Neutrophil (primary cell): ENCODE results near the gene PRDM11.

Source experiments
- H3K27ac ChIP-seq: fragments of 200-600 bp; sonication (generic); 2 replicates; pipeline ENCODE4 v1.5.1; 2016; ENCODE audit warnings: mild to moderate bottlenecking, moderate library complexity
- H3K27me3 ChIP-seq: fragments of 200-600 bp; sonication (generic); 2 replicates; pipeline ENCODE4 v1.6.0; 2016; ENCODE audit warnings: mild to moderate bottlenecking
- H3K36me3 ChIP-seq: fragments of 200-600 bp; sonication (generic); 2 replicates; pipeline ENCODE4 v1.5.1; 2017
- H3K4me1 ChIP-seq, 2 experiments: fragments of 200-600 bp in 1 of 2; sonication (generic) in 1 of 2; 1 replicate in 1 of 2; 2 replicates in 1 of 2; pipeline versions ENCODE4 v1.5.1 to v1.6.1; 2013 to 2016; ENCODE audit warnings: low read depth in 1 of 2, low read length in 1 of 2, mild to moderate bottlenecking in 1 of 2, moderate library complexity in 1 of 2; ENCODE audit not compliant: control insufficient read depth in 1 of 2, insufficient read depth in 1 of 2
- H3K4me3 ChIP-seq, 2 experiments: fragments of 200-600 bp in 1 of 2; sonication (generic) in 1 of 2; 1 replicate in 1 of 2; 2 replicates in 1 of 2; pipeline ENCODE4 v1.5.1; 2013 to 2016; ENCODE audit warnings: low read depth in 1 of 2, low read length in 1 of 2, mild to moderate bottlenecking in 1 of 2, moderate library complexity in 1 of 2
- H3K9me3 ChIP-seq: fragments of 200-600 bp; sonication (generic); 2 replicates; pipeline ENCODE4 v1.5.1; 2016
- CTCF ChIP-seq: fragments of 200-600 bp; sonication (generic); IDR thresholded peaks from 2 replicates; pipeline ENCODE4 v1.5.1; 2016; ENCODE audit warnings: antibody characterized with exemption

PRDM11 gene

GRCh38 chr11:45185228-45185729, 38.8 kb downstream of the PRDM11 start:
- no peak overlapping the region for H3K4me3 ChIP-seq

GRCh38 chr11:45187375-45187774, 40.9 kb downstream of the PRDM11 start:
- Histone ChIP-seq H3K4me3 (no peak overlapping the region), H3K36me3 (no peaks in the 10 kb centered on the region), H3K4me1 (peaks cover 0 to 4% of the 10 kb centered on the region in 2 experiments), H3K9me3 (no peaks in the 10 kb centered on the region), H3K27me3 (no peaks in the 10 kb centered on the region), H3K27ac (no peak overlapping the region)
- TF ChIP-seq CTCF: no peak

More at GRCh38 chr11:45185228-45185729, 38.8 kb downstream of the PRDM11 start:
- Histone ChIP-seq H3K27me3 (peaks cover 19% of the 10 kb centered on the region), H3K27ac (no peak overlapping the region), H3K4me1 (peaks cover 0 to 11% of the 10 kb centered on the region in 2 experiments), H3K36me3 (no peaks in the 10 kb centered on the region), H3K9me3 (no peaks in the 10 kb centered on the region)
- TF ChIP-seq CTCF: no peak

- H3K9me3 ChIP-seq: no peaks in the 10 kb centered on the region
- H3K27me3 ChIP-seq: no peaks in the 10 kb centered on the region
- no peak overlapping the region for H3K27ac ChIP-seq
- no peak overlapping the region for H3K4me3 ChIP-seq
- peaks cover 0 to 4% of the 10 kb centered on the region in 2 experiments for H3K4me1 ChIP-seq
- no peak for TF ChIP-seq CTCF
- no peaks in the 10 kb centered on the region for H3K36me3 ChIP-seq
Measured at GRCh38 chr11:45188127-45188526, 41.7 kb downstream of the PRDM11 start.

- Histone ChIP-seq H3K4me3 (no peak overlapping the region), H3K27ac (no peak overlapping the region), H3K27me3 (no peaks in the 10 kb centered on the region), H3K9me3 (no peaks in the 10 kb centered on the region), H3K36me3 (no peaks in the 10 kb centered on the region), H3K4me1 (peaks cover 0 to 4% of the 10 kb centered on the region in 2 experiments)
- no peak for TF ChIP-seq CTCF
Measured at GRCh38 chr11:45189230-45189629, 42.8 kb downstream of the PRDM11 start.

- Histone ChIP-seq H3K36me3 (no peaks in the 10 kb centered on the region), H3K27ac (no peak overlapping the region), H3K9me3 (no peaks in the 10 kb centered on the region), H3K4me3 (no peak overlapping the region), H3K27me3 (no peaks in the 10 kb centered on the region), H3K4me1 (no peaks in the 10 kb centered on the region)
- no peak for TF ChIP-seq CTCF
Measured at GRCh38 chr11:45193695-45194094, 47.3 kb downstream of the PRDM11 start.

- Histone ChIP-seq H3K36me3 (no peaks in the 10 kb centered on the region), H3K4me3 (no peak overlapping the region), H3K27me3 (no peaks in the 10 kb centered on the region), H3K9me3 (no peaks in the 10 kb centered on the region), H3K4me1 (no peaks in the 10 kb centered on the region), H3K27ac (no peak overlapping the region)
- TF ChIP-seq CTCF: no peak
Measured at GRCh38 chr11:45204761-45205160, 58.3 kb downstream of the PRDM11 start.
